Fibroblast of lung (primary cell): ENCODE results near the gene KLB.

Experiments
- EZH2 ChIP-seq: IDR thresholded peaks from 2 replicates; pipeline ENCODE4 v1.5.1; 2012; ENCODE audit warnings: low read length, control low read depth, mild to moderate bottlenecking; ENCODE audit errors: missing control alignments
- TF ChIP-seq, protein P1 (sequence below), 2 donors: IDR thresholded peaks in 1 of 2; conservative IDR thresholded peaks in 1 of 2; 1 replicate in 1 of 2; 2 replicates in 1 of 2; pipeline ENCODE4 v1.5.1; 2011 to 2012; ENCODE audit warnings: low read length in 2 of 2, control low read depth in 1 of 2, inconsistent platforms in 1 of 2, low read depth in 1 of 2, mild to moderate bottlenecking in 1 of 2

DNA sequence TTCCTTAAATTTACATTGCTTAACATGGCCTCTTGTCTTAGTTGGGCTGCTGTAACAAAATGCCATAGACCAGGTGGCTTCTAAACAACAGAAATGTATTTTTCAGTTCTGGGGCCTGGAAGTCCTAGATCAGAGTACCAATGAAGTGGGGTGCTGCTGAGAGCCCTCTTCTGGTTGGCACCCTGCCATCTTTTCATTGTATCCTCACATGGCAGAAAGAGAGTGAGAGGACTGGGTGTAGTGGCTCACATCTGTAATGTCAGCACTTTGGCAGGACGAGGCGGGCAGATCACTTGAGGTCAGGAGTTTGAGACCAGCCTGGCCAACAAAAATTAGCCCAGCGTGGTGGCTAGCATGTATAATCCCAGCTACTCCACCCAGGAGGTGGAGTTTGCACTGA lies 12.0 kb upstream of the KLB start:
- no peak for TF ChIP-seq EZH2
- TF ChIP-seq, protein P1, sequence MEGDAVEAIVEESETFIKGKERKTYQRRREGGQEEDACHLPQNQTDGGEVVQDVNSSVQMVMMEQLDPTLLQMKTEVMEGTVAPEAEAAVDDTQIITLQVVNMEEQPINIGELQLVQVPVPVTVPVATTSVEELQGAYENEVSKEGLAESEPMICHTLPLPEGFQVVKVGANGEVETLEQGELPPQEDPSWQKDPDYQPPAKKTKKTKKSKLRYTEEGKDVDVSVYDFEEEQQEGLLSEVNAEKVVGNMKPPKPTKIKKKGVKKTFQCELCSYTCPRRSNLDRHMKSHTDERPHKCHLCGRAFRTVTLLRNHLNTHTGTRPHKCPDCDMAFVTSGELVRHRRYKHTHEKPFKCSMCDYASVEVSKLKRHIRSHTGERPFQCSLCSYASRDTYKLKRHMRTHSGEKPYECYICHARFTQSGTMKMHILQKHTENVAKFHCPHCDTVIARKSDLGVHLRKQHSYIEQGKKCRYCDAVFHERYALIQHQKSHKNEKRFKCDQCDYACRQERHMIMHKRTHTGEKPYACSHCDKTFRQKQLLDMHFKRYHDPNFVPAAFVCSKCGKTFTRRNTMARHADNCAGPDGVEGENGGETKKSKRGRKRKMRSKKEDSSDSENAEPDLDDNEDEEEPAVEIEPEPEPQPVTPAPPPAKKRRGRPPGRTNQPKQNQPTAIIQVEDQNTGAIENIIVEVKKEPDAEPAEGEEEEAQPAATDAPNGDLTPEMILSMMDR (conservative IDR thresholded peaks at IDR 0.05 in 1 of 2, IDR thresholded peaks at IDR 0.05 in 1 of 2; ENCODE audit: low read depth in 1 of 2, low read length in 2 of 2): no peak
